WTC11 (cell line): ENCODE results near the gene NDE1. TPM values are rescaled to one million over a fixed set of nuclear protein-coding genes. Genes with fewer than 3 reads are reported as not detected.
"Not testable (repeated sequence)": the region's sequence is repeated elsewhere in the genome, so short reads cannot be mapped to it uniquely, and the experiment has no call there.

Source experiments
- ATAC-seq: fragments of 200-7000 bp; cut with Tn5 transposase; 2 replicates; pipeline ENCODE4 v1.10.0; 2021; ENCODE audit warnings: mild to moderate bottlenecking, moderate library complexity
- CTCF ChIA-PET: fragments of 300-600 bp; sonication (Branson Sonifier 250); formaldehyde crosslinking; loops from one replicate; lab custom pipeline; 2021; ENCODE audit warnings: antibody characterized with exemption; lab: Charles Lee
- POLR2A ChIA-PET: fragments of 350-600 bp; sonication (Branson Sonifier 250); formaldehyde crosslinking; loops from one replicate; lab custom pipeline; 2021; ENCODE audit warnings: antibody characterized with exemption; lab: Charles Lee
- DNase-seq: peaks from one replicate; pipeline ENCODE4 v3.0.0; 2021; ENCODE audit warnings: low spot score
- H3K27ac Mint-ChIP-seq: 2 replicates; pipeline ENCODE4 v1.8.0; 2021; ENCODE audit warnings: mixed read lengths
- H3K27me3 Mint-ChIP-seq: 2 replicates; pipeline ENCODE4 v1.8.0; 2021; ENCODE audit warnings: low read depth, mild to moderate bottlenecking, moderate library complexity, mixed read lengths
- H3K36me3 Mint-ChIP-seq: 2 replicates; pipeline ENCODE4 v1.8.0; 2021; ENCODE audit warnings: mixed read lengths
- H3K4me1 Mint-ChIP-seq: 2 replicates; pipeline ENCODE4 v1.8.0; 2022; ENCODE audit warnings: mixed read lengths
- H3K4me3 Mint-ChIP-seq: 2 replicates; pipeline ENCODE4 v1.8.0; 2021; ENCODE audit warnings: mild to moderate bottlenecking, moderate library complexity, mixed read lengths
- H3K9me3 Mint-ChIP-seq: 2 replicates; pipeline ENCODE4 v1.8.0; 2021; ENCODE audit warnings: mixed read lengths
- ATF1 ChIP-seq: sonication (generic); formaldehyde crosslinking; IDR thresholded peaks from 2 replicates; pipeline ENCODE4 v1.8.1; 2023; ENCODE audit warnings: mild to moderate bottlenecking, moderate library complexity, missing genetic modification reagents
- CREM ChIP-seq: sonication (generic); formaldehyde crosslinking; IDR thresholded peaks from 2 replicates; pipeline ENCODE4 v1.8.1; 2022; ENCODE audit warnings: mild to moderate bottlenecking, missing genetic modification reagents, moderate library complexity
- FOXP1 ChIP-seq: sonication (generic); formaldehyde crosslinking; IDR thresholded peaks from 2 replicates; pipeline ENCODE4 v1.8.0; 2022; ENCODE audit warnings: missing genetic modification reagents, mild to moderate bottlenecking, moderate library complexity, borderline replicate concordance
- GABPB1 ChIP-seq: sonication (generic); formaldehyde crosslinking; IDR thresholded peaks from 2 replicates; pipeline ENCODE4 v1.8.1; 2023; ENCODE audit warnings: mild to moderate bottlenecking, missing genetic modification reagents
- GRHL2 ChIP-seq: fragments of 250-450 bp; sonication (Bioruptor Pico); IDR thresholded peaks from 2 replicates; pipeline ENCODE4 v1.8.0; 2022; ENCODE audit warnings: mild to moderate bottlenecking, moderate library complexity; ENCODE audit not compliant: insufficient replicate concordance, severe bottlenecking
- HMGA2 ChIP-seq: fragments of 250-450 bp; sonication (Bioruptor Pico); IDR thresholded peaks from 2 replicates; pipeline ENCODE4 v1.4.0; 2021; ENCODE audit warnings: mild to moderate bottlenecking, moderate library complexity
- NFE2L1 ChIP-seq: sonication (generic); formaldehyde crosslinking; IDR thresholded peaks from 2 replicates; pipeline ENCODE4 v1.8.1; 2023; ENCODE audit warnings: missing genetic modification reagents
- NFYB ChIP-seq: sonication (generic); formaldehyde crosslinking; conservative IDR thresholded peaks from 2 replicates; pipeline ENCODE4 v1.8.0; 2022; ENCODE audit warnings: low read depth, missing genetic modification reagents
- NR2C2 ChIP-seq: sonication (generic); formaldehyde crosslinking; IDR thresholded peaks from 2 replicates; pipeline ENCODE4 v1.8.0; 2022; ENCODE audit warnings: mild to moderate bottlenecking, missing genetic modification reagents
- RELA ChIP-seq: sonication (generic); formaldehyde crosslinking; IDR thresholded peaks from 2 replicates; pipeline ENCODE4 v1.8.1; 2022; ENCODE audit warnings: missing genetic modification reagents, mild to moderate bottlenecking, borderline replicate concordance
- SMAD3 ChIP-seq: sonication (generic); formaldehyde crosslinking; IDR thresholded peaks from 2 replicates; pipeline ENCODE4 v1.8.0; 2022; ENCODE audit warnings: missing genetic modification reagents, mild to moderate bottlenecking, borderline replicate concordance
- SOX15 ChIP-seq: fragments of 250-450 bp; sonication (Bioruptor Pico); IDR thresholded peaks from 2 replicates; pipeline ENCODE4 v1.9.0; 2021; ENCODE audit warnings: mild to moderate bottlenecking
- ZBTB43 ChIP-seq: sonication (generic); formaldehyde crosslinking; IDR thresholded peaks from 2 replicates; pipeline ENCODE4 v1.8.1; 2023; ENCODE audit warnings: mild to moderate bottlenecking, missing genetic modification reagents
- ZNF121 ChIP-seq: sonication (generic); formaldehyde crosslinking; IDR thresholded peaks from 2 replicates; pipeline ENCODE4 v1.8.0; 2023; ENCODE audit warnings: missing genetic modification reagents
- ZNF219 ChIP-seq: sonication (generic); formaldehyde crosslinking; IDR thresholded peaks from 2 replicates; pipeline ENCODE4 v1.8.0; 2023; ENCODE audit warnings: missing genetic modification reagents, mild to moderate bottlenecking, borderline replicate concordance
- ZNF281 ChIP-seq: sonication (generic); formaldehyde crosslinking; IDR thresholded peaks from 2 replicates; pipeline ENCODE4 v1.8.0; 2023; ENCODE audit warnings: mild to moderate bottlenecking, missing genetic modification reagents
- ZNF317 ChIP-seq: sonication (generic); formaldehyde crosslinking; IDR thresholded peaks from 2 replicates; pipeline ENCODE4 v1.8.1; 2023; ENCODE audit warnings: low read depth, mild to moderate bottlenecking, moderate library complexity, missing genetic modification reagents, borderline replicate concordance
- total RNA-seq: library from RNA; stranded (reverse); gene quantifications from 3 replicates; pipeline ENCODE4 v1.2.3, GENCODE V29; 2021
- TF ChIP-seq, protein P1 (sequence below): sonication (generic); formaldehyde crosslinking; IDR thresholded peaks from 2 replicates; pipeline ENCODE4 v1.8.1; 2023; ENCODE audit warnings: mild to moderate bottlenecking, missing genetic modification reagents, moderate library complexity
- TF ChIP-seq, protein P2 (sequence below): fragments of 250-450 bp; sonication (Bioruptor Pico); conservative IDR thresholded peaks from 2 replicates; pipeline ENCODE4 v1.9.0; 2021; ENCODE audit warnings: mild to moderate bottlenecking
- TF ChIP-seq, protein P3 (sequence below): sonication (generic); formaldehyde crosslinking; IDR thresholded peaks from 2 replicates; pipeline ENCODE4 v1.8.1; 2022; ENCODE audit warnings: low read depth, missing genetic modification reagents, borderline replicate concordance
- TF ChIP-seq, protein P4 (sequence below): sonication (generic); formaldehyde crosslinking; IDR thresholded peaks from 2 replicates; pipeline ENCODE4 v1.8.0; 2022; ENCODE audit warnings: missing genetic modification reagents

Gene NDE1
- total RNA-seq, 1 experiment from 2014 or later = 39.4 TPM

DNA sequence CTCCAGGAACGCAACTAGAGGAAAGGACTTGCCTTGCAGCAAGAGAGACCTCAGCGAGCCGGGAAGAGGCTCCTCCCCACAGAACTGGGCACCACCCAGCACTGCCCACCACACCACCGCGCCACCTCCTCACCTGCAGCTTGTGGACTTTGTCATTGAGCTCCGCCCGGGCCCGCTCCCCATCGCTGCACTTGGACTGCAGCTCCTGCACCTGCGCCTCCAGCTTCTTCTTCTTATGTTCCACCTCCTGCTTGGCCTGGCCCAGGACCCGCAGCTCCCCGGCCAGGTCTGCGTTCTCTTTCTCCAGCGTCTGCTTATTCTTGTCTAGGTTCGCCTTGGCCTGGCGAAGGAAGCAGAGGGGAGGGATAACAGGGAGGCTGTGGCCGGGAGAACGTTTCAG is 76.7 kb downstream of the NDE1 start:
- no peaks in the 10 kb centered on the region for H3K4me1 Mint-ChIP-seq
- DNase-seq (no peak), ATAC-seq (peak; percentile 32)
- POLR2A ChIA-PET = no interaction called here
- H3K27me3 Mint-ChIP-seq = no peaks in the 10 kb centered on the region
- H3K9me3 Mint-ChIP-seq = no peaks in the 10 kb centered on the region
- no peak overlapping the region for H3K4me3 Mint-ChIP-seq
- CTCF ChIA-PET = interaction anchor here (0.7 to 1.1 kb wide), 2 partner anchors 12 to 16 kb away, joined by 3 read pairs; no protein-coding TSS in a partner anchor
- no peak overlapping the region for H3K27ac Mint-ChIP-seq
- peaks cover 16% of the 10 kb centered on the region for H3K36me3 Mint-ChIP-seq
- TF ChIP-seq SMAD3 (CRISPR knock-in tag) (no peak), NFYB (no peak), CREM (CRISPR knock-in tag) (no peak), SOX15 (CRISPR knock-in tag) (no peak), ZNF317 (CRISPR knock-in tag) (no peak), ZBTB43 (no peak), RELA (no peak), ATF1 (CRISPR knock-in tag) (no peak), GABPB1 (CRISPR knock-in tag) (no peak), ZNF219 (CRISPR knock-in tag) (no peak), FOXP1 (no peak), NR2C2 (CRISPR knock-in tag) (no peak), NFE2L1 (CRISPR knock-in tag) (no peak), GRHL2 (CRISPR knock-in tag) (no peak), HMGA2 (CRISPR knock-in tag) (no peak)
- TF ChIP-seq, protein P1, sequence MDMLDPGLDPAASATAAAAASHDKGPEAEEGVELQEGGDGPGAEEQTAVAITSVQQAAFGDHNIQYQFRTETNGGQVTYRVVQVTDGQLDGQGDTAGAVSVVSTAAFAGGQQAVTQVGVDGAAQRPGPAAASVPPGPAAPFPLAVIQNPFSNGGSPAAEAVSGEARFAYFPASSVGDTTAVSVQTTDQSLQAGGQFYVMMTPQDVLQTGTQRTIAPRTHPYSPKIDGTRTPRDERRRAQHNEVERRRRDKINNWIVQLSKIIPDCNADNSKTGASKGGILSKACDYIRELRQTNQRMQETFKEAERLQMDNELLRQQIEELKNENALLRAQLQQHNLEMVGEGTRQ (CRISPR knock-in tag) = no peak
- TF ChIP-seq, protein P2, sequence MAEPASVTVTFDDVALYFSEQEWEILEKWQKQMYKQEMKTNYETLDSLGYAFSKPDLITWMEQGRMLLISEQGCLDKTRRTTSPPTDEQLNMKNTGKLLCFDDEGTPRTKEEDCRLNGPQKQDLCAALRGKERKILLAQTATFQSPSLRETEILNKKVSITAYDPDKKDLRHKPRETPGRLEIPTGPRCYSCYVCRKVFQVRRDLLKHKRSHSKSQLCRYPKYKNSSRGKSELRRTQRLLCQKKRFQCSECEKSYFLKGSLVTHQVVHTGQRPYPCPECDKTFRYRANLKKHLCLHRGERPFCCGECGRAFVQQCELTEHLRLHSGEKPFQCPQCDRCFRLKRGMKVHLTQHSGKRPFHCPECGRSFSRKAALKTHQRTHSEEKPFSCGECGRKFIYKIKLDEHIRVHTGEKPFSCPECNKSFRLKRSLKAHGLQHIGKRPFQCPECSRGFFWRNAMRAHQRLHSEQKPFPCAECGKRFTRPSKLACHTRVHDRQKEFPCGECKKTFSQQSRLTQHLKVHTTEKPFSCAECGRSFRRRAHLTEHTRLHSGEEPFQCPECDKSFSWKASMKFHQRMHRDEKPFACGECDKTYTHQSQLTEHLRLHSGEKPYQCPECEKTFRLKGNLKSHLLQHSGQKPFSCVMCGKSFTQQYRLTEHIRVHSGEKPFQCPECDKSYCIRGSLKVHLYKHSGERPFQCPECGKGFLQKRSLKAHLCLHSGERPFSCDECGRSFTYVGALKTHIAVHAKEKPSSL (CRISPR knock-in tag) = no peak
- TF ChIP-seq, protein P3, sequence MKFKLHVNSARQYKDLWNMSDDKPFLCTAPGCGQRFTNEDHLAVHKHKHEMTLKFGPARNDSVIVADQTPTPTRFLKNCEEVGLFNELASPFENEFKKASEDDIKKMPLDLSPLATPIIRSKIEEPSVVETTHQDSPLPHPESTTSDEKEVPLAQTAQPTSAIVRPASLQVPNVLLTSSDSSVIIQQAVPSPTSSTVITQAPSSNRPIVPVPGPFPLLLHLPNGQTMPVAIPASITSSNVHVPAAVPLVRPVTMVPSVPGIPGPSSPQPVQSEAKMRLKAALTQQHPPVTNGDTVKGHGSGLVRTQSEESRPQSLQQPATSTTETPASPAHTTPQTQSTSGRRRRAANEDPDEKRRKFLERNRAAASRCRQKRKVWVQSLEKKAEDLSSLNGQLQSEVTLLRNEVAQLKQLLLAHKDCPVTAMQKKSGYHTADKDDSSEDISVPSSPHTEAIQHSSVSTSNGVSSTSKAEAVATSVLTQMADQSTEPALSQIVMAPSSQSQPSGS (CRISPR knock-in tag) = no peak

- TF ChIP-seq ZNF121 = 0 out of 2 replicates have a peak, but pooled peaks have one; percentile 35
- H3K9me3 Mint-ChIP-seq, H3K4me1 Mint-ChIP-seq, ATAC-seq, POLR2A ChIA-PET, H3K4me3 Mint-ChIP-seq, DNase-seq, H3K27me3 Mint-ChIP-seq, H3K27ac Mint-ChIP-seq: not testable (repeated sequence)
- peaks cover 16% of the 10 kb centered on the region for H3K36me3 Mint-ChIP-seq
- CTCF ChIA-PET = interaction anchor here (0.9 to 1.1 kb wide), 2 partner anchors 13 to 18 kb away, joined by 3 to 5 read pairs; no protein-coding TSS in a partner anchor
Observed at GRCh38 chr16:15727697-15728096, 77.7 kb downstream of the NDE1 start.

DNA sequence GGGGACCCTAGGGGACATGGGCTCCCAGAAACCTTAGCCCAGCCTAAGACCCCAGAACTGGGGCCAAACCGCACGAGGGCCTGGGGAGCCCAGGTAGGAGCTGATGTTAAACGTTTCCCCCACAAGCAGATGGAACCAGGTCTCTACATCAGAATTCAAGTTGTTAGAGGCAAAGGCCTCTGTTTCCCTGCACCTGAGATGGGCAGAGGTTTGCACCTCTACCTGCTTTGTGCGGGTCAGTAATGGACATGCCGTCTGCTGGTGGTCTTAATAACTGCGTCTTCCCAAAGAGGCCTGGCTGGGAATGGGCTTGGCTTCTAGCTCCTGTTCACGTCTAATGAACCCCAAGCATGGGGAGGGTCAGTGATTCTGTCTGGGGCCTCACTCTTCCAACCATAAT is 79.1 kb downstream of the NDE1 start:
- ChIA-PET CTCF (interaction anchor here (0.9 kb wide), 1 partner anchor 16 kb away, joined by 5 read pairs; no protein-coding TSS in a partner anchor), POLR2A (no interaction called here)
- no peak overlapping the region for H3K4me3 Mint-ChIP-seq
- no peak for DNase-seq
- no peaks in the 10 kb centered on the region for H3K4me1 Mint-ChIP-seq
- no peak overlapping the region for H3K27ac Mint-ChIP-seq
- ATAC-seq = no peak
- peaks cover 15% of the 10 kb centered on the region for H3K36me3 Mint-ChIP-seq
- H3K27me3 Mint-ChIP-seq = no peaks in the 10 kb centered on the region
- no peaks in the 10 kb centered on the region for H3K9me3 Mint-ChIP-seq
- TF ChIP-seq NR2C2 (CRISPR knock-in tag) (no peak), ZNF281 (CRISPR knock-in tag) (no peak)
- TF ChIP-seq, protein P4, sequence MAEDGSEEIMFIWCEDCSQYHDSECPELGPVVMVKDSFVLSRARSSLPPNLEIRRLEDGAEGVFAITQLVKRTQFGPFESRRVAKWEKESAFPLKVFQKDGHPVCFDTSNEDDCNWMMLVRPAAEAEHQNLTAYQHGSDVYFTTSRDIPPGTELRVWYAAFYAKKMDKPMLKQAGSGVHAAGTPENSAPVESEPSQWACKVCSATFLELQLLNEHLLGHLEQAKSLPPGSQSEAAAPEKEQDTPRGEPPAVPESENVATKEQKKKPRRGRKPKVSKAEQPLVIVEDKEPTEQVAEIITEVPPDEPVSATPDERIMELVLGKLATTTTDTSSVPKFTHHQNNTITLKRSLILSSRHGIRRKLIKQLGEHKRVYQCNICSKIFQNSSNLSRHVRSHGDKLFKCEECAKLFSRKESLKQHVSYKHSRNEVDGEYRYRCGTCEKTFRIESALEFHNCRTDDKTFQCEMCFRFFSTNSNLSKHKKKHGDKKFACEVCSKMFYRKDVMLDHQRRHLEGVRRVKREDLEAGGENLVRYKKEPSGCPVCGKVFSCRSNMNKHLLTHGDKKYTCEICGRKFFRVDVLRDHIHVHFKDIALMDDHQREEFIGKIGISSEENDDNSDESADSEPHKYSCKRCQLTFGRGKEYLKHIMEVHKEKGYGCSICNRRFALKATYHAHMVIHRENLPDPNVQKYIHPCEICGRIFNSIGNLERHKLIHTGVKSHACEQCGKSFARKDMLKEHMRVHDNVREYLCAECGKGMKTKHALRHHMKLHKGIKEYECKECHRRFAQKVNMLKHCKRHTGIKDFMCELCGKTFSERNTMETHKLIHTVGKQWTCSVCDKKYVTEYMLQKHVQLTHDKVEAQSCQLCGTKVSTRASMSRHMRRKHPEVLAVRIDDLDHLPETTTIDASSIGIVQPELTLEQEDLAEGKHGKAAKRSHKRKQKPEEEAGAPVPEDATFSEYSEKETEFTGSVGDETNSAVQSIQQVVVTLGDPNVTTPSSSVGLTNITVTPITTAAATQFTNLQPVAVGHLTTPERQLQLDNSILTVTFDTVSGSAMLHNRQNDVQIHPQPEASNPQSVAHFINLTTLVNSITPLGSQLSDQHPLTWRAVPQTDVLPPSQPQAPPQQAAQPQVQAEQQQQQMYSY = no peak
